PC-9 (cell line): ENCODE measurements around the gene CENPA. TPM values are rescaled to one million over a fixed set of nuclear protein-coding genes. Genes with fewer than 3 reads are reported as not detected.
"Not testable (repeated sequence)": the region's sequence is repeated elsewhere in the genome, so short reads cannot be mapped to it uniquely, and the experiment has no call there.

Experiments
- BruUV-seq: library from RNA; stranded (reverse); fragments of 400-500 nt; replicated peaks from 2 replicates; lab custom pipeline; 2021; lab: Mats Ljungman, UMichigan
- CTCF ChIA-PET: fragments of 300-600 bp; sonication (Branson Sonifier 250); formaldehyde crosslinking; loops from one replicate; lab custom pipeline; 2022; ENCODE audit warnings: antibody characterized with exemption; lab: Charles Lee
- POLR2A ChIA-PET: fragments of 300-600 bp; sonication (Branson Sonifier 250); formaldehyde crosslinking; loops from one replicate; lab custom pipeline; 2022; ENCODE audit warnings: antibody characterized with exemption; ENCODE audit not compliant: unreplicated experiment; lab: Charles Lee
- DNase-seq, 2 experiments: peaks; one replicate each; pipeline versions ENCODE4 v3.0.0 to v3.0.0-alpha.2; 2015 to 2022; ENCODE audit warnings: mixed read lengths in 1 of 2
- H2AFZ ChIP-seq: fragments of 200-600 bp; sonication (generic); 2 replicates; pipeline ENCODE4 v1.8.1; 2017; ENCODE audit warnings: antibody characterized with exemption
- H3F3A ChIP-seq: fragments of 200-600 bp; sonication (generic); 2 replicates; pipeline ENCODE4 v1.8.1; 2017; ENCODE audit warnings: antibody characterized with exemption, mild to moderate bottlenecking, low read depth; ENCODE audit not compliant: insufficient read depth
- H3K27ac ChIP-seq: fragments of 200-600 bp; sonication (generic); 2 replicates; pipeline ENCODE4 v1.6.1; 2016; ENCODE audit warnings: mixed run types
- H3K27me3 ChIP-seq: fragments of 200-600 bp; sonication (generic); 2 replicates; pipeline ENCODE4 v1.6.1; 2016; ENCODE audit warnings: low read depth, mixed run types; ENCODE audit not compliant: insufficient read depth
- H3K36me3 ChIP-seq: fragments of 200-600 bp; sonication (generic); 2 replicates; pipeline ENCODE4 v1.6.1; 2016; ENCODE audit warnings: low read depth, mixed run types
- H3K4me1 ChIP-seq: fragments of 200-600 bp; sonication (generic); replicated peaks from 2 replicates; pipeline ENCODE4 v1.6.1; 2016; ENCODE audit warnings: mixed run types; ENCODE audit not compliant: insufficient read depth
- H3K4me2 ChIP-seq: fragments of 200-600 bp; sonication (generic); 2 replicates; pipeline ENCODE4 v1.6.1; 2017; ENCODE audit warnings: mixed run types
- H3K4me3 ChIP-seq: fragments of 200-600 bp; sonication (generic); 2 replicates; pipeline ENCODE4 v1.6.1; 2016; ENCODE audit warnings: mixed run types
- H3K79me2 ChIP-seq: fragments of 200-600 bp; sonication (generic); 2 replicates; pipeline ENCODE4 v1.6.1; 2017; ENCODE audit warnings: low read depth, mixed run types
- H3K9me2 ChIP-seq: fragments of 200-600 bp; sonication (generic); 2 replicates; pipeline ENCODE4 v1.8.1; 2017; ENCODE audit warnings: mild to moderate bottlenecking; ENCODE audit not compliant: insufficient read depth
- H3K9me3 ChIP-seq: fragments of 200-600 bp; sonication (generic); 2 replicates; pipeline ENCODE4 v1.8.1; 2016; ENCODE audit warnings: low read depth; ENCODE audit not compliant: insufficient read depth
- H4K20me1 ChIP-seq: fragments of 200-600 bp; sonication (generic); 2 replicates; pipeline ENCODE4 v1.8.1; 2017; ENCODE audit not compliant: insufficient read depth
- EZH2 ChIP-seq: fragments of 200-600 bp; sonication (generic); IDR thresholded peaks from 2 replicates; pipeline ENCODE4 v1.8.0; 2017; ENCODE audit warnings: antibody characterized with exemption, low read depth
- intact Hi-C: fragments of 100-400 bp; cut with micrococcal nuclease; formaldehyde crosslinking; loops from one replicate; pipeline ENCODE4 v1.10.0; 2022; ENCODE audit not compliant: unreplicated experiment
- total RNA-seq: library from RNA; stranded (reverse); gene quantifications from 2 replicates; pipeline ENCODE4 v1.2.3, GENCODE V29; 2021
- TF ChIP-seq, protein P1 (sequence below): fragments of 200-600 bp; sonication (generic); conservative IDR thresholded peaks from 2 replicates; pipeline ENCODE4 v1.6.1; 2017; ENCODE audit warnings: mixed run types, antibody characterized with exemption, mild to moderate bottlenecking, moderate library complexity

The CENPA gene
- total RNA-seq, 1 experiment from 2014 or later = 48.8 TPM

DNA sequence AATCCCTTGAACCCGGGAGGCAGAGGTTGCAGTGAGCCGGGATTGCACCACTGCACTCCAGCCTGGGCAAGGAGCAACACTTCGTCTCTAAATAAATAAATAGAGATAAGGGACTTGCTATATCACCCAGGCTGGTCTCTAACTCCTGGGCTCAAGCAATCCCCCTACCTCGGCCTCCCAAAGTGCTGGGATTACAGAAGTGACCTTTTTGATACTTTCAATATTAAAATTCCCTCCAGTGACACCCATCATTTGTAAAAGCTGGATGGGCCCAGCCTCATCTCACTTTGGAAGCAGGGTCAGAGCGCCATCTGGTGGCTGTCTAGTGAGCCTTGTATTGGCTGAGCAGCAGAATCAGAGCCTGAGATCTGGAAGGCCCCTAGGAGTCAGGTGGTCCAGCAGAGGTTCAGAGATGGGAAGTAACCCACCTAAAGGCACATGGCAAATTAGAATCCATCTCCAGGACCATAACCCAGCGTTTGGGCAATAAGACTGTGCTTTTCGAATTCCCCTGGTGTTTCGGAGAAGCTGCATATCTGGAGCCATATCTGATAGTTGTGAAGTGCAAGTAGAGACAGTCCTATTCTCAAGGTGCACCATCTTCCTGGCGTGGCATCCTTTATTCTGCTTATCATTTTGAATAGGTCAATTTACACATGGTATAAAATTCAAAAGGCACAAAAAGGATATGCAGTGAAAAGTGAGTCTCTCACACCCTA, 40.1 kb upstream of the CENPA start:
- BruUV-seq = no TSS peak

DNA sequence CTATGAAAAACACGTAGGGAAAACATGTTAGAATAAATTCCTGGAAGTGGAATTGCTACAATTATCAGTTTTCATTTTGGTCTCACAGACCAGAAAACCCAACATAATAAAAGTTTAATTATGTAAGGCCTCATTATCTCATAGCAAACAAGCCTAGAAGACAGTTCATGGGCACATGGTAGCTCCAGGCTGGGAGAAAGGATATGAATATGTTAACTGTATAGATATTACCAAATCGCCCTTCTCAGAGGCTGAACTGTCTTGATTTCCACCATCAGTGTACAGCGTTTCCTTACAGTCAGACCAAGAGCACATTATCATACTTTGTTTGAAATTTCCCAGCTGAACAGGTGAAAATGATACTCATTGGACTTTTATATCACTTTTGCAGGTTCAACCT, 38.9 kb upstream of the CENPA start:
- ChIA-PET CTCF (interaction anchor here (0.7 kb wide), 1 partner anchor 174 kb away, joined by 3 read pairs; no protein-coding TSS in a partner anchor), POLR2A (no interaction called here)
- no peaks in the 10 kb centered on the region for H3K36me3 ChIP-seq
- H3K9me2 ChIP-seq = no peaks in the 10 kb centered on the region
- BruUV-seq = no TSS peak
- no peak overlapping the region for H2AFZ ChIP-seq
- no peak overlapping the region for H3K4me2 ChIP-seq
- intact Hi-C loops = loop anchor here (5.0 to 10.0 kb wide), 2 partner anchors 512 to 795 kb away; no protein-coding TSS in a partner anchor
- no peak overlapping the region for H3K27ac ChIP-seq
- H3K4me3 ChIP-seq = no peak overlapping the region
- no peak for DNase-seq
- no peaks in the 10 kb centered on the region for H3K4me1 ChIP-seq
- no peaks in the 10 kb centered on the region for H4K20me1 ChIP-seq
- H3K79me2 ChIP-seq = no peaks in the 10 kb centered on the region
- no peaks in the 10 kb centered on the region; the same call in 1 of the 2 replicates for H3K9me3 ChIP-seq
- TF ChIP-seq EZH2 = no peak
- TF ChIP-seq, protein P1, sequence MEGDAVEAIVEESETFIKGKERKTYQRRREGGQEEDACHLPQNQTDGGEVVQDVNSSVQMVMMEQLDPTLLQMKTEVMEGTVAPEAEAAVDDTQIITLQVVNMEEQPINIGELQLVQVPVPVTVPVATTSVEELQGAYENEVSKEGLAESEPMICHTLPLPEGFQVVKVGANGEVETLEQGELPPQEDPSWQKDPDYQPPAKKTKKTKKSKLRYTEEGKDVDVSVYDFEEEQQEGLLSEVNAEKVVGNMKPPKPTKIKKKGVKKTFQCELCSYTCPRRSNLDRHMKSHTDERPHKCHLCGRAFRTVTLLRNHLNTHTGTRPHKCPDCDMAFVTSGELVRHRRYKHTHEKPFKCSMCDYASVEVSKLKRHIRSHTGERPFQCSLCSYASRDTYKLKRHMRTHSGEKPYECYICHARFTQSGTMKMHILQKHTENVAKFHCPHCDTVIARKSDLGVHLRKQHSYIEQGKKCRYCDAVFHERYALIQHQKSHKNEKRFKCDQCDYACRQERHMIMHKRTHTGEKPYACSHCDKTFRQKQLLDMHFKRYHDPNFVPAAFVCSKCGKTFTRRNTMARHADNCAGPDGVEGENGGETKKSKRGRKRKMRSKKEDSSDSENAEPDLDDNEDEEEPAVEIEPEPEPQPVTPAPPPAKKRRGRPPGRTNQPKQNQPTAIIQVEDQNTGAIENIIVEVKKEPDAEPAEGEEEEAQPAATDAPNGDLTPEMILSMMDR = no peak
- no peaks in the 10 kb centered on the region for H3K27me3 ChIP-seq
- H3F3A ChIP-seq = no peaks in the 10 kb centered on the region

More for the DNA sequence above, 40.1 kb upstream of the CENPA start:
- H3K27ac ChIP-seq = no peak overlapping the region
- no peaks in the 10 kb centered on the region for H4K20me1 ChIP-seq
- H3F3A ChIP-seq = no peaks in the 10 kb centered on the region
- intact Hi-C loops = loop anchor here (1.0 to 10.0 kb wide), 3 partner anchors 140 to 793 kb away; no protein-coding TSS in a partner anchor
- CTCF ChIA-PET = interaction anchor here (0.6 to 0.7 kb wide), 2 partner anchors 24 to 289 kb away, joined by 3 read pairs; no protein-coding TSS in a partner anchor
- no peaks in the 10 kb centered on the region for H3K9me3 ChIP-seq
- no peak overlapping the region for H2AFZ ChIP-seq
- H3K79me2 ChIP-seq = no peaks in the 10 kb centered on the region
- H3K4me3 ChIP-seq = no peak overlapping the region
- no peaks in the 10 kb centered on the region for H3K9me2 ChIP-seq
- H3K36me3 ChIP-seq = no peaks in the 10 kb centered on the region
- H3K27me3 ChIP-seq = no peaks in the 10 kb centered on the region
- POLR2A ChIA-PET = interaction anchor here (0.5 kb wide), 1 partner anchor 683 kb away, joined by 3 read pairs; no protein-coding TSS in a partner anchor
- peak; percentile 63 to 71 for DNase-seq
- no peak overlapping the region for H3K4me2 ChIP-seq
- H3K4me1 ChIP-seq = no peaks in the 10 kb centered on the region
- TF ChIP-seq, protein P1 = peak; percentile 98
- TF ChIP-seq EZH2 = no peak

DNA sequence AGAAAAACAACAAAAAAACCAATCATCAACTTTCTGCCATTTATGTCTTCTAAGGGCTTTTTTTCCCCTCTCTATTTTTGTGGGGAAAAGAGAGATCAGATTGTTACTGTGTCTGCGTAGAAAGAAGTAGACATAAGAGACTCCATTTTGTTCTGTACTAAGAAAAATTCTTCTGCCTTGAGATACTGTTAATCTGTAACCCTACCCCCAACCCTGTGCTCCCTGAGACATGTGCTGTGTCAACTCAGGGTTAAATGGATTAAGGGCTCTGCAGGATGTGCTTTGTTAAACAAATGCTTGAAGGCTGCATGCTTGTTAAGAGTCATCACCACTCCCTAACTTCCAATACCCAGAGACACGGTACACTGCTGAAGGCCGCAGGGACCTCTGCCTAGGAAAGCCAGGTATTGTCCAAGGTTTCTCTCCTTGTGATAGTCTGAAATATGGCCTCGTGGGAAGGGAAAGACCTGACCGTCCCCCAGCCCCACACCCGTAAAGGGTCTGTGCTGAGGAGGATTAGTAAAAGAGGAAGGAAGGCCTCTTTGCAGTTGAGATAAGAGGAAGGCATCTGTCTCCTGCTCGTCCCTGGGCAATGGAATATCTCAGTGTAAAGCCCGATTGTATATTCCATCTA, 36.0 kb upstream of the CENPA start:
- CTCF ChIA-PET = interaction anchor here (0.5 kb wide), 1 partner anchor 33 kb away, joined by 3 read pairs; no protein-coding TSS in a partner anchor
- DNase-seq = not testable (repeated sequence)

DNA sequence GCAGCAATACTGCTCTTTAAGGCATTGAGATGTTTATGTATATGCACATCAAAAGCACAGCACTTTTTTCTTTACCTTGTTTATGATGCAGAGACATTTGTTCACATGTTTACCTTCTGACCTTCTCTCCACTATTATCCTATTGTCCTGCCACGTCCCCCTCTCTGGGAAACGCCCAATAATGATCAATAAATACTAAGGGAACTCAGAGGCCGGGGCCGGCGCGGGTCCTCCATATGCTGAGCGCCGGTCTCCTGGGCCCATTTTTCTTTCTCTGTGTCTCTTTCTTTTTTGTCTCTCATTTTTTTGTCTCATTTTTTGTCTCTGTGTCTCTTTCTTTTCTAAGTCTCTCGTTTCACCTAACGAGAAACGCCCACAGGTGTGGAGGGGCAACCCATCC, 35.4 kb upstream of the CENPA start:
- CTCF ChIA-PET, BruUV-seq, H3K36me3 ChIP-seq, H3F3A ChIP-seq, H3K27me3 ChIP-seq, POLR2A ChIA-PET, H4K20me1 ChIP-seq, H3K4me2 ChIP-seq, H3K9me2 ChIP-seq, DNase-seq, H3K4me3 ChIP-seq, H2AFZ ChIP-seq, H3K9me3 ChIP-seq, H3K79me2 ChIP-seq, H3K27ac ChIP-seq: not testable (repeated sequence)
- peaks cover 15% of the 10 kb centered on the region for H3K4me1 ChIP-seq
- intact Hi-C loops = loop anchor here (10.0 kb wide), 1 partner anchor 264 kb away; no protein-coding TSS in a partner anchor

More for the DNA sequence above, 36.0 kb upstream of the CENPA start:
- H3K4me3 ChIP-seq, H2AFZ ChIP-seq, H4K20me1 ChIP-seq, H3K79me2 ChIP-seq, H3F3A ChIP-seq, BruUV-seq, H3K27ac ChIP-seq, H3K9me3 ChIP-seq, H3K36me3 ChIP-seq, H3K4me2 ChIP-seq, H3K27me3 ChIP-seq, H3K9me2 ChIP-seq, POLR2A ChIA-PET: not testable (repeated sequence)
- peaks cover 11% of the 10 kb centered on the region for H3K4me1 ChIP-seq
- intact Hi-C loops = loop anchor here (5.0 to 10.0 kb wide), 3 partner anchors 265 to 798 kb away; no protein-coding TSS in a partner anchor
